Ishikawa (cell line): ENCODE results near the gene GCM1.

Experiments used
- CEBPB ChIP-seq: IDR thresholded peaks from 2 replicates; pipeline ENCODE4 v1.6.1; 2012
- REST ChIP-seq: IDR thresholded peaks from 2 replicates; pipeline ENCODE4 v1.6.1; 2012; ENCODE audit warnings: low read depth, mild to moderate bottlenecking

- TF ChIP-seq REST (no peak), CEBPB (no peak)
Observed at GRCh38 chr6:53128842-53129241, 19.8 kb downstream of the GCM1 start.
